ENCODE data around the gene KBTBD13.
"Not testable (repeated sequence)": the region's sequence is repeated elsewhere in the genome, so short reads cannot be mapped to it uniquely, and the experiment has no call there.

Gene KBTBD13

GRCh38 chr15:65087873-65088642 is 11.5 kb downstream of the KBTBD13 start:
- no peak for DNase-seq (ENCODE audit: low read depth, low spot score)
- in situ Hi-C loops (cut with HindIII; ENCODE audit: low sequenced_read_pairs) = no loop called here
- no peak overlapping the region for H3K4me3 ChIP-seq (ENCODE audit: low read depth, low read length)
- TF ChIP-seq CTCF (IDR thresholded peaks at IDR 0.05; ENCODE audit: low read depth, low read length) = no peak

- H3K4me3 ChIP-seq (ENCODE audit: low read depth, low read length) = no peak overlapping the region
- in situ Hi-C loops (cut with HindIII; ENCODE audit: low sequenced_read_pairs) = no loop called here
- TF ChIP-seq CTCF (IDR thresholded peaks at IDR 0.05; ENCODE audit: low read depth, low read length) = no peak
- no peak for DNase-seq (ENCODE audit: low read depth, low spot score)
These were observed 12.1 kb downstream of the KBTBD13 start for GRCh38 chr15:65088643-65089021.

GRCh38 chr15:65089206-65089824 is 12.8 kb downstream of the KBTBD13 start:
- H3K4me3 ChIP-seq (ENCODE audit: low read depth, low read length) = no peak overlapping the region
- in situ Hi-C loops (cut with HindIII; ENCODE audit: low sequenced_read_pairs) = no loop called here
- TF ChIP-seq CTCF (IDR thresholded peaks at IDR 0.05; ENCODE audit: low read depth, low read length) = no peak
- DNase-seq (ENCODE audit: low read depth, low spot score) = no peak

- no peak for DNase-seq (ENCODE audit: low read depth, low spot score)
- TF ChIP-seq CTCF (IDR thresholded peaks at IDR 0.05; ENCODE audit: low read depth, low read length) = no peak
- in situ Hi-C loops (cut with HindIII; ENCODE audit: low sequenced_read_pairs) = no loop called here
- no peak overlapping the region for H3K4me3 ChIP-seq (ENCODE audit: low read depth, low read length)
These were observed 15.6 kb downstream of the KBTBD13 start for GRCh38 chr15:65091946-65092770.

- H3K4me3 ChIP-seq (ENCODE audit: low read depth, low read length) = no peak overlapping the region
- no peak for TF ChIP-seq CTCF (IDR thresholded peaks at IDR 0.05; ENCODE audit: low read depth, low read length)
- DNase-seq (ENCODE audit: low read depth, low spot score) = no peak
- in situ Hi-C loops (cut with HindIII; ENCODE audit: low sequenced_read_pairs) = no loop called here
These were observed 16.6 kb downstream of the KBTBD13 start for GRCh38 chr15:65092911-65093792.

- DNase-seq (ENCODE audit: low read depth, low spot score); in situ Hi-C loops (cut with HindIII; ENCODE audit: low sequenced_read_pairs); H3K4me3 ChIP-seq (ENCODE audit: low read depth, low read length): not testable (repeated sequence)
These were observed 17.2 kb downstream of the KBTBD13 start for GRCh38 chr15:65093793-65094170.
